GM12878 (cell line): ENCODE measurements around the gene C22orf42. TPM values are rescaled to one million over a fixed set of nuclear protein-coding genes. Genes with fewer than 3 reads are reported as not detected.

Experiments
- ATAC-seq: fragments of 200-7000 bp; cut with Tn5 transposase; 3 replicates; pipeline ENCODE4 v1.9.1; 2020; ENCODE audit warnings: mild to moderate bottlenecking, moderate library complexity
- BruUV-seq: library from RNA; stranded (reverse); fragments of 400-500 nt; replicated peaks from 2 replicates; lab custom pipeline; 2021; lab: Mats Ljungman, UMichigan
- CTCF ChIA-PET: fragments of 300-600 bp; sonication (Branson Sonifier 250); formaldehyde crosslinking; extraction: SDS; loops from one replicate; lab custom pipeline; 2021; ENCODE audit warnings: inconsistent platforms; lab: Yijun Ruan, JAX
- POLR2A ChIA-PET: fragments of 350-600 bp; formaldehyde crosslinking; extraction: SDS; loops from one replicate; lab custom pipeline; 2021; ENCODE audit warnings: inconsistent platforms; lab: Charles Lee
- RAD21 ChIA-PET: fragments of 300-600 bp; sonication (Branson Sonifier 250); formaldehyde crosslinking; loops from one replicate; lab custom pipeline; 2023; ENCODE audit warnings: antibody characterized with exemption; ENCODE audit not compliant: unreplicated experiment; lab: Charles Lee
- SMC1A ChIA-PET: fragments of 300-600 bp; sonication (Branson Sonifier 250); formaldehyde crosslinking; loops from one replicate; lab custom pipeline; 2023; ENCODE audit not compliant: unreplicated experiment, uncharacterized antibody; lab: Charles Lee
- DNase-seq: peaks from one replicate; pipeline ENCODE4 v3.0.0-alpha.2; 2011; ENCODE audit warnings: low read depth, low spot score
- FAIRE-seq: peaks from 3 replicates; lab custom pipeline; 2011; peaks lifted over from hg19 to GRCh38; lab: Jason Lieb, UNC
- H2AFZ ChIP-seq: 2 replicates; pipeline ENCODE4 v1.6.0; 2011; ENCODE audit warnings: low read depth, low read length, control low read depth; ENCODE audit not compliant: control insufficient read depth
- H3K27ac ChIP-seq: 2 replicates; pipeline ENCODE4 v1.5.1; 2011; ENCODE audit warnings: control low read depth; ENCODE audit not compliant: control insufficient read depth, insufficient read depth
- H3K27me3 ChIP-seq, 2 experiments: replicated peaks in 1 of 2; 2 replicates each; pipeline versions ENCODE4 v1.6.0 to v1.6.1; 2011; ENCODE audit warnings: low read length in 1 of 2; ENCODE audit not compliant: control insufficient read depth in 2 of 2, insufficient read depth in 2 of 2
- H3K36me3 ChIP-seq, 2 experiments: 2 replicates each; pipeline ENCODE4 v1.5.1; 2011; ENCODE audit warnings: low read length in 1 of 2; ENCODE audit not compliant: control insufficient read depth in 2 of 2, insufficient read depth in 2 of 2
- H3K4me1 ChIP-seq: 2 replicates; pipeline ENCODE4 v1.6.1; 2011; ENCODE audit warnings: mild to moderate bottlenecking, low read length, moderate library complexity, mixed read lengths; ENCODE audit not compliant: control insufficient read depth, insufficient read depth
- H3K4me2 ChIP-seq: 2 replicates; pipeline ENCODE4 v1.6.0; 2011; ENCODE audit warnings: control low read depth; ENCODE audit not compliant: control insufficient read depth, insufficient read depth
- H3K4me3 ChIP-seq: fragments of 200-600 bp; sonication (generic); 2 replicates; pipeline ENCODE4 v1.5.1; 2016
- H3K79me2 ChIP-seq: 2 replicates; pipeline ENCODE4 v1.6.0; 2011; ENCODE audit warnings: low read length; ENCODE audit not compliant: control insufficient read depth, insufficient read depth
- H3K9ac ChIP-seq: 2 replicates; pipeline ENCODE4 v1.8.0; 2011; ENCODE audit warnings: low read length, control low read depth, mixed read lengths; ENCODE audit not compliant: control insufficient read depth, insufficient read depth
- H3K9me3 ChIP-seq: replicated peaks from 3 replicates; pipeline ENCODE4 v1.5.1; 2011; ENCODE audit warnings: mild to moderate bottlenecking, low read length; ENCODE audit not compliant: control insufficient read depth, insufficient read depth
- H4K20me1 ChIP-seq: 2 replicates; pipeline ENCODE4 v1.6.0; 2011; ENCODE audit not compliant: control insufficient read depth, insufficient read depth
- CBX3 ChIP-seq: fragments of 200-600 bp; sonication (generic); IDR thresholded peaks from 2 replicates; pipeline ENCODE4 v1.6.1; 2016; ENCODE audit warnings: low read depth, borderline replicate concordance
- CREB1 ChIP-seq: IDR thresholded peaks from 2 replicates; pipeline ENCODE4 v1.6.1; 2012; ENCODE audit warnings: low read depth, mild to moderate bottlenecking, inconsistent platforms
- DPF2 ChIP-seq: fragments of 450-650 bp; IDR thresholded peaks from 2 replicates; pipeline ENCODE4 v1.6.1; 2017; ENCODE audit warnings: mild to moderate bottlenecking
- ELK1 ChIP-seq: IDR thresholded peaks from 2 replicates; pipeline ENCODE4 v1.6.1; 2012; ENCODE audit warnings: low read depth, low read length, improper control_type of control experiment
- EP300 ChIP-seq, 2 experiments: fragments of 150-350 bp in 1 of 2; IDR thresholded peaks; 2 replicates each; pipeline ENCODE4 v1.6.1; 2011 to 2012; ENCODE audit warnings: low read depth in 2 of 2, low read length in 2 of 2, borderline replicate concordance in 1 of 2, improper control_type of control experiment in 1 of 2, inconsistent platforms in 1 of 2; ENCODE audit not compliant: control insufficient read depth in 1 of 2
- JUNB ChIP-seq: IDR thresholded peaks from 2 replicates; pipeline ENCODE4 v1.6.1; 2016; ENCODE audit warnings: antibody characterized with exemption, mild to moderate bottlenecking
- MTA2 ChIP-seq: fragments of 450-650 bp; IDR thresholded peaks from 2 replicates; pipeline ENCODE4 v1.6.1; 2016; ENCODE audit warnings: low read depth, mild to moderate bottlenecking, moderate library complexity
- NRF1 ChIP-seq: conservative IDR thresholded peaks from 2 replicates; pipeline ENCODE4 v1.6.1; 2011; ENCODE audit warnings: mild to moderate bottlenecking, low read depth, low read length, improper control_type of control experiment
- PAX8 ChIP-seq: fragments of 450-650 bp; IDR thresholded peaks from 2 replicates; pipeline ENCODE4 v1.6.1; 2017; ENCODE audit warnings: mild to moderate bottlenecking, moderate library complexity
- PBX3 ChIP-seq: IDR thresholded peaks from 2 replicates; pipeline ENCODE4 v1.6.1; 2011; ENCODE audit warnings: mild to moderate bottlenecking, low read depth, low read length, moderate library complexity; ENCODE audit not compliant: insufficient replicate concordance
- RB1 ChIP-seq: fragments of 450-650 bp; formaldehyde crosslinking; IDR thresholded peaks from 2 replicates; pipeline ENCODE4 v1.6.1; 2017; ENCODE audit warnings: mild to moderate bottlenecking, borderline replicate concordance
- SMC3 ChIP-seq: IDR thresholded peaks from 2 replicates; pipeline ENCODE4 v1.6.1; 2011; ENCODE audit warnings: low read length, improper control_type of control experiment, borderline replicate concordance
- TARDBP ChIP-seq: IDR thresholded peaks from 2 replicates; pipeline ENCODE4 v1.6.1; 2016; ENCODE audit warnings: borderline replicate concordance
- WRNIP1 ChIP-seq: IDR thresholded peaks from 2 replicates; pipeline ENCODE4 v1.6.1; 2011; ENCODE audit warnings: low read depth, low read length, improper control_type of control experiment, borderline replicate concordance
- ZBTB11 ChIP-seq: fragments of 450-650 bp; formaldehyde crosslinking; IDR thresholded peaks from 2 replicates; pipeline ENCODE4 v1.5.0; 2022; ENCODE audit warnings: mild to moderate bottlenecking, missing genetic modification characterization
- ZNF384 ChIP-seq: IDR thresholded peaks from 2 replicates; pipeline ENCODE4 v1.6.1; 2012; ENCODE audit warnings: low read depth, mild to moderate bottlenecking, low read length, improper control_type of control experiment, borderline replicate concordance
- WGBS: methylation state at CpG from one replicate; pipeline ENCODE4 v1.1.6; 2016; ENCODE audit warnings: low lambda C conversion rate; ENCODE audit not compliant: insufficient replicate concordance, insufficient coverage; ENCODE audit errors: missing lambda C conversion rate; 5-methylcytosine and 5-hydroxymethylcytosine counted together
- in situ Hi-C: fragments of 300-500 bp; cut with MboI; formaldehyde crosslinking; loops from 9 replicates; pipeline ENCODE4 v1.14.3; 2018; ENCODE audit warnings: mixed read lengths
- intact Hi-C: fragments of 100-400 bp; cut with micrococcal nuclease; formaldehyde crosslinking; loops from one replicate; pipeline ENCODE4 v1.14.2; 2022; ENCODE audit not compliant: unreplicated experiment
- polyA plus RNA-seq, 11 experiments: library from polyadenylated mRNA; depleted of rRNA in 4 of 11; unstranded in 6 of 11; stranded (reverse) in 5 of 11; fragments of >200 nt; fragmentation: Nextera tagmentation in 4 of 11; fragmentation: Illumina TruSeq in 1 of 11; extraction: Ambion mirVana in 4 of 11; extraction: Trizol in 1 of 11; gene quantifications; 1 replicate in 1 of 11; 2 replicates in 10 of 11; pipeline versions ENCODE4 v1.2.1 to v1.2.3, GENCODE V29; 2011 to 2016; ENCODE audit warnings: inconsistent platforms in 2 of 11, missing spikeins in 2 of 11, low read depth in 1 of 11
- total RNA-seq, 4 experiments: library from RNA; depleted of rRNA in 3 of 4; stranded (reverse); fragments of >200 nt in 3 of 4; fragmentation: Illumina TruSeq in 1 of 4; extraction: Trizol in 1 of 4; gene quantifications; 2 replicates each; pipeline versions ENCODE4 v1.2.1 to v1.2.3, GENCODE V29; 2013 to 2021

Gene C22orf42
- total and polyA plus RNA-seq, 10 of the 15 experiments (the other 5 are each of a cell fraction or from before 2014, with no cell fraction given): not detected

- SMC1A ChIA-PET: interaction anchor here (1.7 kb wide), 1 partner anchor 106 kb away, joined by 3 read pairs; no protein-coding TSS in a partner anchor
- intact Hi-C loops: no loop called here
- 62% methylated on average over 11 of the region's 11 CpGs for WGBS
Observed at GRCh38 chr22:32132126-32132525, 27.0 kb downstream of the C22orf42 start.

More at GRCh38 chr22:32132126-32132525, 27.0 kb downstream of the C22orf42 start:
- RAD21 ChIA-PET: no interaction called here
- H3K9me3 ChIP-seq: no peaks in the 10 kb centered on the region
- ATAC-seq: no peak
- POLR2A ChIA-PET: no interaction called here
- no peaks in the 10 kb centered on the region for H3K36me3 ChIP-seq
- FAIRE-seq: no peak
- no peak for DNase-seq
- no peaks in the 10 kb centered on the region for H4K20me1 ChIP-seq
- CTCF ChIA-PET: interaction anchor here (1.0 kb wide), 1 partner anchor 134 kb away, joined by 5 read pairs; no protein-coding TSS in a partner anchor
- no TSS peak for BruUV-seq
- no peak overlapping the region for H3K27ac ChIP-seq
- H3K4me2 ChIP-seq: no peak overlapping the region
- H3K4me1 ChIP-seq: no peaks in the 10 kb centered on the region
- in situ Hi-C loops: no loop called here
- no peak overlapping the region for H3K9ac ChIP-seq
- no peaks in the 10 kb centered on the region; a peak in 1 of 4 replicates for H3K27me3 ChIP-seq
- H2AFZ ChIP-seq: no peak overlapping the region
- H3K79me2 ChIP-seq: no peaks in the 10 kb centered on the region
- no peak for TF ChIP-seq SMC3
- TF ChIP-seq WRNIP1: no peak
- TF ChIP-seq CREB1: no peak
- no peak for TF ChIP-seq JUNB
- TF ChIP-seq MTA2: no peak
- TF ChIP-seq DPF2: no peak
- TF ChIP-seq PAX8: no peak
- no peak for TF ChIP-seq CBX3
- TF ChIP-seq NRF1: no peak
- TF ChIP-seq PBX3: no peak
- no peak for TF ChIP-seq ZNF384
- TF ChIP-seq ZBTB11 (CRISPR knock-in tag): no peak
- TF ChIP-seq EP300 (IDR thresholded peaks at IDR 0.05; ENCODE audit: borderline replicate concordance in 1 of 2, control insufficient read depth in 1 of 2, low read depth in 2 of 2, low read length in 2 of 2): no peak
- TF ChIP-seq TARDBP: no peak
- no peak for TF ChIP-seq ELK1
- TF ChIP-seq RB1: no peak
- TF ChIP-seq, all 136 proteins: peak for 0
- no peak overlapping the region for H3K4me3 ChIP-seq
